Coronary artery (tissue), 2 donors: Measurements from ENCODE around the gene MC3R.
"Not testable (repeated sequence)": the region's sequence is repeated elsewhere in the genome, so short reads cannot be mapped to it uniquely, and the experiment has no call there.

Experiments used
- DNase-seq: peaks from one replicate; pipeline ENCODE4 v3.0.0-alpha.2; 2017; ENCODE audit warnings: low spot score
- H3K27ac ChIP-seq, 2 donors: fragments of 200-600 bp; sonication (generic); one replicate each; pipeline ENCODE4 v1.5.1; 2016 to 2019
- H3K4me3 ChIP-seq: fragments of 200-600 bp; sonication (generic); 2 replicates; pipeline ENCODE4 v1.5.1; 2016; ENCODE audit warnings: mild to moderate bottlenecking, moderate library complexity
- CTCF ChIP-seq: fragments of 200-600 bp; sonication (generic); IDR thresholded peaks from one replicate; pipeline ENCODE4 v1.5.1; 2019; ENCODE audit warnings: antibody characterized with exemption

MC3R gene

DNA sequence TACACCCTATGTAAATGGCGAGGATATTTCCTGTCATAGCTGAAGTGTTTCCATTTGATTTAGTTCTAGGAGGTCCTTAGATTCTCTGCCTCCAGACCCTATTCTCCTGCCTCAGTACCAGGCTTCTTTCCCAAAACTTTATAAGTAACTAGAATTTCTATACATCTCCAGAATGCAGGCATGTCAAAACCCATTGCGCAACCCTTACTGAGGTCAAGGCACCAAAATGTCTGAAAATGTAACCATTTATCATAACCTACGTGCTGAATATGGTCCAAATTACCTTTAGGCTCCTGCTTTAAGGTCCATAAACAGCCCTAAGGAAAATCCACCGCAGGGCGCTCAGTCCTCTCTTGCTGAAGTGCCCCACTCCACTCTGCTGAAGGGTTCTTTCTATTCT lies 37.5 kb upstream of the MC3R start:
- DNase-seq: no peak
- TF ChIP-seq CTCF: no peak
- Histone ChIP-seq H3K27ac (no peak overlapping the region), H3K4me3 (no peak overlapping the region)

- TF ChIP-seq CTCF: no peak
- H3K27ac ChIP-seq: no peak overlapping the region
- no peak for DNase-seq
Measured at GRCh38 chr20:56212091-56212490, 36.4 kb upstream of the MC3R start.

GRCh38 chr20:56213321-56213720 lies 35.2 kb upstream of the MC3R start:
- no peak for DNase-seq
- no peak for TF ChIP-seq CTCF
- Histone ChIP-seq H3K27ac (no peak overlapping the region), H3K4me3 (no peak overlapping the region)

More at GRCh38 chr20:56212091-56212490, 36.4 kb upstream of the MC3R start:
- no peak overlapping the region for H3K4me3 ChIP-seq

DNA sequence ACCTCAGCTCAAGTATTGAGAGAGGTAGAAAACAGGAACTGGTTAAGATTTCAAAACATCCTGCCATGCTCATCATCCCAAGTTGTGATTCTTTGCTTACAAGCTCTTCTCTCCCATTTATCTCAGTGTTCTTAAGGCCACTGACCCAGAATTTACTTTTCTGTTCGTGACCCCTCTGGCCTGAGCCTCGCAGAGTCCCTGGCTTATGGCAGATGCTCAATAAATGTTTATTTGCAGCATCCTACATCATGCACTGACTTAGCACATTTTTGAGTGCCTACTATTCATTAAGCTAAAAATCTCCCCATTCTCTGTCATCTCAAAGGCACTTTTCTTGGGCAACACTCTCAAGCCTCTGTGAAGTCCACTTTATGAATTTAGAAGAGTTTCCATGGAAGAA lies 33.4 kb upstream of the MC3R start:
- no peak overlapping the region for H3K27ac ChIP-seq
- DNase-seq: no peak
- no peak for TF ChIP-seq CTCF
- no peak overlapping the region for H3K4me3 ChIP-seq

DNA sequence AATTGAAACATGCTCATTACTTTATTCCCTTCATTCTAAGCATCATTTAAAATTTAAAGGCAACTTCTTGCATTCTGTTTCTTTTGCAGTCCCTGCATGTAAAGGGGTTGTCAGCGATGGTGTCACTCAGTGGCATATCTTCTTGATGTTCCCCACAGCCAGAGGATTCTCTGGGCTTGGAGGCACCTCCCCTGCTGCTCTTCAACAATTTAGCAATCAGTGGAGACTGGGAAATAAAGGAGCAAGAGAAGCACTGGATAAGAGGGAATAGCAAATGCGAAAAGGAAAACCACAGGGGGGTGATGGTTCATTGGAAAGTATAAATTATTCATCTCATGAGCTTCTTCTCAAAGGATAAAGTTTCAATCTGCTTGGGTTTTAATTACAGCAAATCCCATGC lies 30.7 kb upstream of the MC3R start:
- no peak overlapping the region for H3K27ac ChIP-seq
- no peak for TF ChIP-seq CTCF
- H3K4me3 ChIP-seq: no peak overlapping the region
- DNase-seq: no peak

- DNase-seq, H3K27ac ChIP-seq, H3K4me3 ChIP-seq: not testable (repeated sequence)
Measured at GRCh38 chr20:56221186-56221585, 27.3 kb upstream of the MC3R start.

DNA sequence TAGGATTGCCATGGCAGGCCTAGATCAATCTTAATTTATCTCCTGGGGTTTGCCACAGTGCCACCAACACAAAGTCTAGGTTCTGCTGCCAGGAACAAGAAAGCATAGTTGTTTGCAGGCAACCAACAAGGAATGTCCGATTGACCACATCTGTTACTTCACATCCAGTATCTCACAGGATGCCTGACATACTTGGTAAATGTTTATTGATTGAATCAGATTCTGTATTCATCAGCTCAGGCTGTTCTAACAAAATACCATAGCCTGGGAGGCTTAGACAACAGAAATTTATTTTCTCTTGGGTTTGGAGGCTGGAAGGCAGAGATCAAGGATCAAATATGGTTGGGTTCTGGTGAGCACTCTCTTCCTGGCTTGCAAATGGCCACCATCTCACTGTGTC lies 26.3 kb upstream of the MC3R start:
- H3K27ac ChIP-seq: no peak overlapping the region
- no peak overlapping the region for H3K4me3 ChIP-seq
- DNase-seq: no peak
- TF ChIP-seq CTCF: no peak

GRCh38 chr20:56222945-56223344 lies 25.6 kb upstream of the MC3R start:
- DNase-seq: no peak
- Histone ChIP-seq H3K4me3 (no peak overlapping the region), H3K27ac (no peak overlapping the region)
- TF ChIP-seq CTCF: no peak
